Ovary (tissue), 9 donors: Measurements from ENCODE around the gene MRPS16. TPM values are rescaled to one million over a fixed set of nuclear protein-coding genes. Genes with fewer than 3 reads are reported as not detected.

Source experiments
- DNase-seq, 5 donors: peaks; one replicate each; pipeline ENCODE4 v3.0.0-alpha.2; 2019 to 2020
- H3K27ac ChIP-seq, 2 donors: fragments of 200-600 bp; one replicate each; pipeline versions ENCODE4 v1.5.1 to v1.8.0; 2019 to 2022
- H3K27me3 ChIP-seq: fragments of 200-600 bp; one replicate; pipeline ENCODE4 v1.8.0; 2022
- H3K36me3 ChIP-seq: fragments of 200-600 bp; sonication (generic); one replicate; pipeline ENCODE4 v1.5.1; 2019
- H3K4me1 ChIP-seq: one replicate; pipeline ENCODE4 v1.8.1; 2013; ENCODE audit warnings: mild to moderate bottlenecking, moderate library complexity; ENCODE audit not compliant: insufficient read depth
- H3K4me3 ChIP-seq: fragments of 200-600 bp; sonication (generic); one replicate; pipeline ENCODE4 v1.5.1; 2017
- H3K9me3 ChIP-seq, 2 donors: fragments of 200-600 bp in 1 of 2; sonication (generic) in 1 of 2; one replicate each; pipeline versions ENCODE4 v1.5.1 to v1.8.1; 2013 to 2019; ENCODE audit warnings: mild to moderate bottlenecking in 1 of 2, moderate library complexity in 1 of 2
- EP300 ChIP-seq: sonication (generic); formaldehyde crosslinking; IDR thresholded peaks from one replicate; pipeline ENCODE4 v1.6.1; 2017; ENCODE audit warnings: antibody characterized with exemption
- POLR2A ChIP-seq: fragments of 450-650 bp; IDR thresholded peaks from one replicate; pipeline ENCODE4 v1.6.1; 2017; ENCODE audit warnings: antibody characterized with exemption, mild to moderate bottlenecking, moderate library complexity
- WGBS, 3 donors: extraction: QIAGEN DNeasy Blood & Tissue Kit in 1 of 3; methylation state at CpG; one replicate each; pipeline versions ENCODE4 v1.1.5 to v1.1.7; 2013 to 2017; 5-methylcytosine and 5-hydroxymethylcytosine counted together
- intact Hi-C, 4 donors: fragments of 100-400 bp; cut with DNase I; formaldehyde crosslinking; loops; one replicate each; pipeline versions ENCODE4 v1.11.0 to v1.15.1; 2022 to 2023
- polyA plus RNA-seq, 2 donors: library from polyadenylated mRNA; stranded (reverse); fragments of 200-250 nt in 1 of 2; fragments of 350-450 nt in 1 of 2; fragmentation: Illumina TruSeq in 1 of 2; extraction: RNeasy Lipid Tissue Mini Kit (QIAGEN cat#74804) in 1 of 2; gene quantifications; one replicate each; pipeline ENCODE4 v1.2.3, GENCODE V29; 2013 to 2014
- total RNA-seq, 7 donors: library from RNA; depleted of rRNA in 2 of 7; stranded (reverse); fragments of >200 nt in 2 of 7; fragmentation: NEBNext Ultra II Directional in 3 of 7; extraction: Animal tissue kit (Norgen Biotek cat#: 25700) in 3 of 7; gene quantifications; one replicate each; pipeline versions ENCODE4 v1.1.0 to v1.2.4, GENCODE V29; 2016 to 2023
- TF ChIP-seq, protein P1 (sequence below), 3 donors: fragments of 450-650 bp in 2 of 3; fragments of 200-600 bp in 1 of 3; IDR thresholded peaks; one replicate each; pipeline versions ENCODE4 v1.5.1 to v1.8.0; 2016 to 2022; ENCODE audit warnings: antibody characterized with exemption in 3 of 3, mild to moderate bottlenecking in 1 of 3
- donor health status: DM: no; HTN: no; CAD: no; lungs with moderate emphysema.
- donor health status: DM: no; HTN: no; CAD: no.
- donor health status: Bipolar disorder and iron deficiency.
- donor health status: DM: yes; HTN: yes; CAD: no.
- donor health status: DM: no; HTN: no; CAD: no.
- donor health status: DM: yes; HTN: yes; CAD: no.

MRPS16 gene
- total and polyA plus RNA-seq, 9 donors: 26.3 to 101 (median 54.6) TPM

DNA sequence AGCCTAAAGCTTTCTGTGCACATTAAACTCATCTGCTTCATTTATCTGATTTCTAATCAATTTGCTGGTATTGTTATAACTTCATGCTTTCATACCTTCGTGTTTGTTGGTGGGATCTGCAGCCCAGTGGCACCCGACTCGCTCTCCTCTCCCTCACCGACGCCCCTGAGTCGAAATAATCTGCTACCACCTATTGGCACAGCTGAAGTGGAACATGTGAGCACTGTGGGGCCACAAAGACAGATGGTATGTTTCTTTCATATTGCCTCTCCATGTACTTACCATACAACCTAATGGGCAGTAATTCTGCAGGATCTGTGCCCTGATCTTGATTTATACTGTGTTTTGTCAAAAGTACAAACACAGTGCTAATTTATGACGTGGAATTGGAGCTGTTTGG, 17.7 kb downstream of the MRPS16 start:
- DNase-seq: no peak
- 76 to 83% (median 80%) methylated on average over 7 of the region's 7 CpGs for WGBS, 3 donors
- H3K27ac ChIP-seq: no peak overlapping the region
- intact Hi-C loops: no loop called here
- no peaks in the 10 kb centered on the region for H3K4me1 ChIP-seq
- no peaks in the 10 kb centered on the region for H3K9me3 ChIP-seq
- no peak overlapping the region for H3K4me3 ChIP-seq
- no peak for TF ChIP-seq EP300
- TF ChIP-seq POLR2A: no peak
- TF ChIP-seq, protein P1, sequence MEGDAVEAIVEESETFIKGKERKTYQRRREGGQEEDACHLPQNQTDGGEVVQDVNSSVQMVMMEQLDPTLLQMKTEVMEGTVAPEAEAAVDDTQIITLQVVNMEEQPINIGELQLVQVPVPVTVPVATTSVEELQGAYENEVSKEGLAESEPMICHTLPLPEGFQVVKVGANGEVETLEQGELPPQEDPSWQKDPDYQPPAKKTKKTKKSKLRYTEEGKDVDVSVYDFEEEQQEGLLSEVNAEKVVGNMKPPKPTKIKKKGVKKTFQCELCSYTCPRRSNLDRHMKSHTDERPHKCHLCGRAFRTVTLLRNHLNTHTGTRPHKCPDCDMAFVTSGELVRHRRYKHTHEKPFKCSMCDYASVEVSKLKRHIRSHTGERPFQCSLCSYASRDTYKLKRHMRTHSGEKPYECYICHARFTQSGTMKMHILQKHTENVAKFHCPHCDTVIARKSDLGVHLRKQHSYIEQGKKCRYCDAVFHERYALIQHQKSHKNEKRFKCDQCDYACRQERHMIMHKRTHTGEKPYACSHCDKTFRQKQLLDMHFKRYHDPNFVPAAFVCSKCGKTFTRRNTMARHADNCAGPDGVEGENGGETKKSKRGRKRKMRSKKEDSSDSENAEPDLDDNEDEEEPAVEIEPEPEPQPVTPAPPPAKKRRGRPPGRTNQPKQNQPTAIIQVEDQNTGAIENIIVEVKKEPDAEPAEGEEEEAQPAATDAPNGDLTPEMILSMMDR (IDR thresholded peaks at IDR 0.05): no peak
- no peaks in the 10 kb centered on the region for H3K36me3 ChIP-seq
- H3K27me3 ChIP-seq: no peaks in the 10 kb centered on the region

DNA sequence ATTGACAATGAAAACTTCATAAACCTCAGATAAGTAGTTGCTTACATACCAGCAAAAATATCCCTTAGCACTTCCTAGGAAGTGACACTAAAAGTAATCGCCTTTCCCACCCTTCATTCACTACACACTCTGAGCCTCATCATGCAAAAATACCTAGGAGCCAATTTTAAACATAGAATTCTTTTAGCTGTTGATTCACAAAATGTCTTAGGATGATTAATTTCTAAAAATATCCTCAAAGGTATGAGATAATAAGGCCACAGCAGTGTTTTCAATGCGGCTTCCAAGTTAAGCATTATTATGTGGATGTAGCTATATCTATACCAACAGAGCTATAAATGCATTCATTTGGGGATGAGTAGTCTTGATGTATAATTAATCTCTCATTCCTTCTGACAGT, 18.6 kb downstream of the MRPS16 start:
- TF ChIP-seq POLR2A: no peak
- no peak for TF ChIP-seq EP300
- TF ChIP-seq, protein P1 (IDR thresholded peaks at IDR 0.05): no peak
- no peaks in the 10 kb centered on the region for H3K27me3 ChIP-seq
- H3K9me3 ChIP-seq: no peaks in the 10 kb centered on the region
- H3K27ac ChIP-seq: no peak overlapping the region
- no peaks in the 10 kb centered on the region for H3K36me3 ChIP-seq
- no peak for DNase-seq
- intact Hi-C loops: no loop called here
- H3K4me3 ChIP-seq: no peak overlapping the region
- H3K4me1 ChIP-seq: no peaks in the 10 kb centered on the region
- WGBS, 3 donors: 46 to 77% (median 48%) methylated on average over 2 of the region's 2 CpGs

DNA sequence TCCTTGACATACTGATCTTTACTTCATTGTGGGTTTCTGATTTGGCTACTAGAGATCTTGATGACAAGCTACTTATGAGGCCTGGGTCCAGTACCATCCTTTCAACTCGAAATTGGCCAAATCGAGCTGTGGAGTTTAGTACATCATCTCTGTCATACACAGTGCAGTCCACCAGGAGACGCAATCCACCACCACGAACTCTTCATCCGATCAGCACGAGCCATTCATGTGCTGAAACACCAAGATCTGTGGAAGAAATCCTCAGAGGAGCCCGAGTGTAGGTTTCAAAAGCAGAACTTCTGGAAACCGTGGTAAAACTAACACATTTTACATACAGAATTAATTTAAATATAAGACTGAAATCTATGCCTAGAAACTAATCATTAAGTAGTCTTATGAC, 19.6 kb downstream of the MRPS16 start:
- DNase-seq: no peak
- intact Hi-C loops: no loop called here
- no peak overlapping the region for H3K27ac ChIP-seq
- WGBS, 3 donors: 86 to 88% (median 86%) methylated on average over 8 of the region's 8 CpGs
- no peak overlapping the region for H3K4me3 ChIP-seq
- H3K9me3 ChIP-seq: no peaks in the 10 kb centered on the region
- TF ChIP-seq POLR2A (no peak), EP300 (no peak)
- TF ChIP-seq, protein P1 (IDR thresholded peaks at IDR 0.05): no peak
- H3K4me1 ChIP-seq: peaks cover 4% of the 10 kb centered on the region
- no peaks in the 10 kb centered on the region for H3K27me3 ChIP-seq
- H3K36me3 ChIP-seq: no peaks in the 10 kb centered on the region

DNA sequence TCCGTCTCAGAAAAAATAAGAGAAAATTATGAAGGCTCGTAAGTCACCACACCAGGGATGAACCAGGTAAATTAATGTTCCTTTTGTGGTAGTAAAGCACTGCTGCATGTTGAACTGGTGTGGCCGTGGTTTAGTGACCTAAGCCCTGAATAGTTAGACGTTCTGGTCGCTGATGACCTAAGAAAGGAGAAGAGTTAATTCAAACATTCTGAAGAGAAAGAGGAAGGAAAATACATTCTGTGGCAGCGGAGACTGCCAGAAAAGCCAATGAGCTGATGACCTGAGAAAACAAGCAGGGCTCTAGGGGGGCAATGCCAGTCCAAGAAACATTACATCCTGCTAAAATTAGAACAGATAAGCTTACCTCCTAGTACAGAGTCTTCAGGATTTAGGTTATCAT, 22.9 kb downstream of the MRPS16 start:
- H3K9me3 ChIP-seq: no peaks in the 10 kb centered on the region
- 85 to 87% (median 86%) methylated on average over 6 of the region's 6 CpGs for WGBS, 3 donors
- no peak overlapping the region for H3K27ac ChIP-seq
- H3K4me1 ChIP-seq: peaks cover 4% of the 10 kb centered on the region
- H3K4me3 ChIP-seq: no peak overlapping the region
- TF ChIP-seq, protein P1 (IDR thresholded peaks at IDR 0.05): no peak
- no peak for TF ChIP-seq EP300
- TF ChIP-seq POLR2A: no peak
- no peak for DNase-seq
- H3K36me3 ChIP-seq: no peaks in the 10 kb centered on the region
- intact Hi-C loops: no loop called here
- H3K27me3 ChIP-seq: no peaks in the 10 kb centered on the region

DNA sequence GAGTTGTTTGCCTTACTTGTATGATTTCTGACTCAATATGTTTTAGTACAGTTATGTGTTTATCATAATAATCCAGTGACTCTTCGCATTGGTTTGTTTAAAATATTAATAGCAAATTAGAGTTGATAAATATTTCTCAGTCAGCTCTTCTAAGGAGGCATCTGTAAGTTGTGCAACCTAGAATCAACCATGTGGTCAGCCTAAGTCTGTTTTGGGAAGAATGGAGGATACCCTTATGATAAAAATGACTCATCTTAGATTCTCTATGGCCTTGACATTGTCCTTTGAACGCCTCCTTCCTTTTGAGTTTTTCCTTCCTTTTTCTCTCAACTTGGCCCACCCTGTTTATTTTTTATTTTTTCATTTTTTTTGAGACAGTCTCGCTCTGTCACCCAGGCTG, 24.2 kb downstream of the MRPS16 start:
- no peak for TF ChIP-seq EP300

More for the DNA sequence above, 24.2 kb downstream of the MRPS16 start:
- no peaks in the 10 kb centered on the region for H3K9me3 ChIP-seq
- H3K36me3 ChIP-seq: no peaks in the 10 kb centered on the region
- WGBS, 3 donors: 17 to 45% (median 23%) methylated on average over 3 of the region's 3 CpGs
- no peak overlapping the region for H3K4me3 ChIP-seq
- H3K27me3 ChIP-seq: no peaks in the 10 kb centered on the region
- peaks cover 4% of the 10 kb centered on the region for H3K4me1 ChIP-seq
- intact Hi-C loops: no loop called here
- DNase-seq: no peak
- peak overlapping the region in 1 of 2 donors; percentile 3 for H3K27ac ChIP-seq
